AG09319 (cell line): ENCODE data around the gene UNC13A.

Source experiments
- DNase-seq: peaks from one replicate; pipeline ENCODE4 v3.0.0-alpha.2; 2010; ENCODE audit warnings: low read depth; ENCODE audit errors: extremely low read depth
- TF ChIP-seq, protein P1 (sequence below): IDR thresholded peaks from 2 replicates; pipeline ENCODE4 v1.5.1; 2011; ENCODE audit warnings: low read depth, mild to moderate bottlenecking, inconsistent platforms, low read length, moderate library complexity

The UNC13A gene

DNA sequence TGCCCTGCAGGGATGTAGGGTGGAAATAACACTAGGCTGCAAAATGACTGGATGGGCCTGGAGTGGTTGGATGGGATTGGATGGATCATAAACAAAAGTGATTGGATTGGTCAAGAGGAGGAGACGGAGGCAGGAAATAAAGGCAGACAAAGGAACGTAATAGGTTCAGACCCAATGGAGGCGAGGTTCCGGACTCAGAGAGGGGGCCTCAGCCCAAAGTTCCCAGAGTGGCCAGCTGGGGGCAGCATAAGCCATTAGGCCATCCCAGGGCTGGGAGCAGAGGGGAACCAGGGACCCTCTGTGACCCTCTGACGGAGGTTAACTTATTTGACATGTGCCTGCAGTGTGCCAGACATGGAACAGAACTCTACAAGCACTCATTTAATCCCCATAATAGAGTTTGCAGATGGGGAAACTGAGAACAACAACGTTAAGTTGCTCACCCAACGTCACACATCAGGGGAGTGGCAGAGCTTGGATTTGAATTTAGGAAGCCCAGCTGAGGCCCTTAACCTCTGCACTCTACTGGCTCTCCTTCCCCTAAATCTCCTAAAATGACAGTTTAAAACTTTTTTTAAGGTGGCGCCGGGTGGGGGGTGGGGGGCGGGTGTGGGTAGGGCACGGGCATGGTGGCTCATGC lies 15.8 kb upstream of the UNC13A start:
- TF ChIP-seq, protein P1, sequence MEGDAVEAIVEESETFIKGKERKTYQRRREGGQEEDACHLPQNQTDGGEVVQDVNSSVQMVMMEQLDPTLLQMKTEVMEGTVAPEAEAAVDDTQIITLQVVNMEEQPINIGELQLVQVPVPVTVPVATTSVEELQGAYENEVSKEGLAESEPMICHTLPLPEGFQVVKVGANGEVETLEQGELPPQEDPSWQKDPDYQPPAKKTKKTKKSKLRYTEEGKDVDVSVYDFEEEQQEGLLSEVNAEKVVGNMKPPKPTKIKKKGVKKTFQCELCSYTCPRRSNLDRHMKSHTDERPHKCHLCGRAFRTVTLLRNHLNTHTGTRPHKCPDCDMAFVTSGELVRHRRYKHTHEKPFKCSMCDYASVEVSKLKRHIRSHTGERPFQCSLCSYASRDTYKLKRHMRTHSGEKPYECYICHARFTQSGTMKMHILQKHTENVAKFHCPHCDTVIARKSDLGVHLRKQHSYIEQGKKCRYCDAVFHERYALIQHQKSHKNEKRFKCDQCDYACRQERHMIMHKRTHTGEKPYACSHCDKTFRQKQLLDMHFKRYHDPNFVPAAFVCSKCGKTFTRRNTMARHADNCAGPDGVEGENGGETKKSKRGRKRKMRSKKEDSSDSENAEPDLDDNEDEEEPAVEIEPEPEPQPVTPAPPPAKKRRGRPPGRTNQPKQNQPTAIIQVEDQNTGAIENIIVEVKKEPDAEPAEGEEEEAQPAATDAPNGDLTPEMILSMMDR: peak; percentile 72
- DNase-seq: no peak

DNA sequence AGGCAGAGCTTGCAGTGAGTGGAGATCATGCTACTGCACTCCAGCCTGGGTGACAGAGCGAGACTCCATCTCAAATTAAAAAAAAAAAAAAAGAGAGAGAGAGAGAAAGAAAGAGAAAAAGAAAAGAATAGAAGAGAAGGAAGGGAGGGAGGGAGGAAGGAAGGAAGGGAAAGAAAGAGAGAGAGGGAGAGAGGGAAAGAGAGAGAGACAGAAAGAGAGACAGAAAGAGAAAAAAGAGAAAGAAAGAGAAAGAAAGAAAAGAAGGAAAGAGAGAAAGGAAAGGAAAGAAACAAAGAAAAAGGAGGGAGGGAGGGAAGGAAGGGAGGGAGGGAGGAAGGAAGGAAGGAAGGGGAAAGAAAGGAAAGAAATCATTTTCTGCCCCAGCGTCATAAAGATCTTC lies 7.0 kb upstream of the UNC13A start:
- TF ChIP-seq, protein P1: no peak
- DNase-seq: no peak

DNA sequence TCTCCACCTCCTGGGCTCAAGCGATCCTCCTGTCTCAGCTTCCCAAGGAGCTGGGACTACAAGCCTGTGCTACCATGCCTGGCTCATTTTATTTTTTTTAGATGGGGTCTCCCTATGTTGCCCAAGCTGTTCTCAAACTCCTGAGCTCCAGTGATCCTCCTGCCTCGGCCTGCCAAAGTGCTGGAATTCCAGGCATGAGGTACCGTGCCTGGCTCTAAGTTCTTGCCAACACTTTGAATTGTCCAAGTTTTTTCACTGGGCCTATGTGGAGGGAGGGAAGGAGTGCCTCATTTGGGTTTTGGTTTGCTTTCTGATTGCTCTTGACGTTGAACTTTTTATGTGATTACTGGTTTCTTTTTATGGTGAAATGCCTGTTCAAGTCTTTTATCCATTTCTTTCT lies 4.4 kb upstream of the UNC13A start:
- TF ChIP-seq, protein P1: no peak
- DNase-seq: no peak

GRCh38 chr19:17688853-17689595 lies 870 bp upstream of the UNC13A start:
- no peak for DNase-seq
- TF ChIP-seq, protein P1: no peak

- TF ChIP-seq, protein P1: no peak
- DNase-seq: no peak
These were observed 855 bp downstream of the UNC13A start for GRCh38 chr19:17687141-17687856.

DNA sequence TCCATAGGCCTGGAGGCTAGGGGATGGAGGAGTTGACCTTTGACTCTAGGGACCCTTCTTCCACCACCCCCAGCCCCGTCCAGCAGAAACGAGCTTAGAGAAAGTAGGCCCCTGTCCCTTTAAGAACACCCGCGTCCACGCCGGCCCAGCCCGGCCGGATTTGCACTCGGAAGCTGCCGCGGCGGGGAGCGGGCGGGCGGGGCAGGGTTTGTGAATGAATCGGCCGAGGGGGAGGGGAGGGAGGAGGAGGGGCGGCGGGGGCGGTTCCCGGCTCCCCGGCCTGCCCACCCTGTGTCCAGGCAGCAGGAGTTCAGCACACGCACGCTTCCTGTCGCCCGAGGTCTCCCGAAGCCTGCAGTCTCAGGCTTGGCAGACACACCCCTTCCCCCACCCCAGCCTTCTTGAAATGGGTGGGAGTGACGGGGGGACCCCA lies 1.5 kb downstream of the UNC13A start:
- TF ChIP-seq, protein P1: no peak
- DNase-seq: no peak

DNA sequence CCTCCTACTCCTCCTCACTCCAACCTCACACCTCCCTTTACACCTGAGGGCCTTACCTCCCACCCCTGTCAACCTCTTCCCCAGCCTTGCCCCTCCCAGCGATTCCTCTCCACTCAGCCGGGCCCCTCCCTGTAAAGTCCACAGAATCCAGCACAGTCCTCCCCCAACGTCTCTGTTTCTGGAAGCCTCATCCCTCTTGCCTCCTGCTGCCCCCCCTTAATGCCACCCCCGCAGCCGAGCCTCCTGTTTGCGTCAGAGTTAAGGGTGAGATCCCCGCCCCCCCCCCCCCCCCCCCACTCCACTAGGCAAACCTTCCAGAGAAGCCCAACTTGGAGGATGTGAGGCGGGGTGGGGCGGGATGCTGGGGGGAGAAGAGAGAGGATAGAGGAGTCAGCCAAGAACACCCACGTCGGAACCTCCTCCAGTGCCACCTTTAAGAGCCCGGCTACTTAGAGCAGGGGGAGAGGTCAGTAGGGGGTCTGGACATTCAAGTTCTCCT lies 2.1 kb downstream of the UNC13A start:
- DNase-seq: no peak
- TF ChIP-seq, protein P1: no peak
